Measurements from ENCODE around the gene RTN4R.

DNA sequence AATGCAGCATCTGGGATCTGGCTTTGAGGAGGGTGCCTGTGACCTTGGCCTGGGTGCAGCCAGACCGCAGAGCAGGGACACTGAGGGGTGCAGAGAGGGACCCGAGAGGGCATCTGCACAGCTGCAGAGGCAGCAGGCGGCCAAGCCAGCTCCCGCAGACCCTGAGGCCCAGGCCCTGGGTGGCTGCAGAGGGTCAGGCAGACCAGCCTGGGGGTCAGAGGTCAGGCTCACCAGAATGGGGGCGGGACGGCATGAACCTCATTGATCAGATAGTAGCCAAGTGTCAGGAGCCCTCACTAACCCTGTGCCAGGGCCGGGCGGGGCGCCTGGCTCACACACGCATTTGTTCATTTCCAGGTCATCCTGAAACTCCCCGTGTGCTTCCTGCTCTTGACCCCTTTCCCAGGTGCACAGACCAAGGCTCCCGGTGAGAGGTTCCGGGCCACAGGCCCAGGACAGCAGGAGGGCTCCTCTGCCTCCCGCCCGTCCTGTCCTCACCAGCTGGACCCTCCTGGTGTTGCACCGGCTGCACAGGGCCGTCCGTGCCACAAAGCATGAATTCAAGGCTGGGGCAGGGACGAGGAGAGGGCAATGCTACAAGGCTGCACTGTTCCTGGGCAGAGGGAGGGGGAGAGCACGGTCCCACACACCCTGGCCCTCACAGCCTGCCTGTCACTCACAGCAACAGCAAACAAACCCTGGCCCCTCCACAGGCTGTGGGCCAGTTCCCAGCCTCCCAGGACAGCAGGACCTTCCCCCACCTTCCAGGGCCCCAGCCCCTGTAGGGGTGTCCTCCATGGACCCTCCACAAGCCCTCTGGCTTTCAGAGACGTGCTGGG is 3.3 kb downstream of the RTN4R start:
- TF ChIP-seq, protein P1, sequence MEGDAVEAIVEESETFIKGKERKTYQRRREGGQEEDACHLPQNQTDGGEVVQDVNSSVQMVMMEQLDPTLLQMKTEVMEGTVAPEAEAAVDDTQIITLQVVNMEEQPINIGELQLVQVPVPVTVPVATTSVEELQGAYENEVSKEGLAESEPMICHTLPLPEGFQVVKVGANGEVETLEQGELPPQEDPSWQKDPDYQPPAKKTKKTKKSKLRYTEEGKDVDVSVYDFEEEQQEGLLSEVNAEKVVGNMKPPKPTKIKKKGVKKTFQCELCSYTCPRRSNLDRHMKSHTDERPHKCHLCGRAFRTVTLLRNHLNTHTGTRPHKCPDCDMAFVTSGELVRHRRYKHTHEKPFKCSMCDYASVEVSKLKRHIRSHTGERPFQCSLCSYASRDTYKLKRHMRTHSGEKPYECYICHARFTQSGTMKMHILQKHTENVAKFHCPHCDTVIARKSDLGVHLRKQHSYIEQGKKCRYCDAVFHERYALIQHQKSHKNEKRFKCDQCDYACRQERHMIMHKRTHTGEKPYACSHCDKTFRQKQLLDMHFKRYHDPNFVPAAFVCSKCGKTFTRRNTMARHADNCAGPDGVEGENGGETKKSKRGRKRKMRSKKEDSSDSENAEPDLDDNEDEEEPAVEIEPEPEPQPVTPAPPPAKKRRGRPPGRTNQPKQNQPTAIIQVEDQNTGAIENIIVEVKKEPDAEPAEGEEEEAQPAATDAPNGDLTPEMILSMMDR (conservative IDR thresholded peaks at IDR 0.05; ENCODE audit: low read depth, low read length), result no peak
- TF ChIP-seq EZH2 (IDR thresholded peaks at IDR 0.05; ENCODE audit: borderline replicate concordance, low read depth, low read length, poor library complexity, severe bottlenecking), result no peak

Data from A673 (cell line).